ENCODE measurements around the gene KCNG4.

Gene KCNG4

DNA sequence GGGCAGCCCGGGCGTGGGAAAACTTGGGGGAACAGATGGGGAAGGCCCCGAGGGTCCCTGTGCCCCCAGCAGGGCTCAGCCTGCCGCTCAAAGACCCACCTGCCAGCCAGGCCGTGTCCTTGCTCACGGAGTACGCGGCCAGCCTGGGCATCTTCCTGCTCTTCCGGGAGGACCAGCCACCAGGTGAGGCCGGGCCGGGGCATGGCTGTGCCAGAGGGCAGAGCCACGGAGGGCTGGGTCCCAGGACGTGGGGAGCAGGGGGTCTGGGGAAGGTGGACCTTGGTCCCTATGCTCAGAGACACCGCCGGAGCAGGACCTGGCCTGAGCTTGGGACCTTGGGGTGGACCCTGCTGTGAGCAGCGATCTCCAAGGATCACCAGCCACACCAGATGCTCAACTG, 48.3 kb downstream of the KCNG4 start:
- TF ChIP-seq, protein P1, sequence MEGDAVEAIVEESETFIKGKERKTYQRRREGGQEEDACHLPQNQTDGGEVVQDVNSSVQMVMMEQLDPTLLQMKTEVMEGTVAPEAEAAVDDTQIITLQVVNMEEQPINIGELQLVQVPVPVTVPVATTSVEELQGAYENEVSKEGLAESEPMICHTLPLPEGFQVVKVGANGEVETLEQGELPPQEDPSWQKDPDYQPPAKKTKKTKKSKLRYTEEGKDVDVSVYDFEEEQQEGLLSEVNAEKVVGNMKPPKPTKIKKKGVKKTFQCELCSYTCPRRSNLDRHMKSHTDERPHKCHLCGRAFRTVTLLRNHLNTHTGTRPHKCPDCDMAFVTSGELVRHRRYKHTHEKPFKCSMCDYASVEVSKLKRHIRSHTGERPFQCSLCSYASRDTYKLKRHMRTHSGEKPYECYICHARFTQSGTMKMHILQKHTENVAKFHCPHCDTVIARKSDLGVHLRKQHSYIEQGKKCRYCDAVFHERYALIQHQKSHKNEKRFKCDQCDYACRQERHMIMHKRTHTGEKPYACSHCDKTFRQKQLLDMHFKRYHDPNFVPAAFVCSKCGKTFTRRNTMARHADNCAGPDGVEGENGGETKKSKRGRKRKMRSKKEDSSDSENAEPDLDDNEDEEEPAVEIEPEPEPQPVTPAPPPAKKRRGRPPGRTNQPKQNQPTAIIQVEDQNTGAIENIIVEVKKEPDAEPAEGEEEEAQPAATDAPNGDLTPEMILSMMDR (IDR thresholded peaks at IDR 0.05; ENCODE audit: low read depth, low read length): no peak
- no peak overlapping the region for H3K4me3 ChIP-seq (replicated peaks in 1 of 2; ENCODE audit: low read depth in 2 of 2, low read length in 2 of 2)
- DNase-seq (ENCODE audit: low read depth in 2 of 2): no peak

DNA sequence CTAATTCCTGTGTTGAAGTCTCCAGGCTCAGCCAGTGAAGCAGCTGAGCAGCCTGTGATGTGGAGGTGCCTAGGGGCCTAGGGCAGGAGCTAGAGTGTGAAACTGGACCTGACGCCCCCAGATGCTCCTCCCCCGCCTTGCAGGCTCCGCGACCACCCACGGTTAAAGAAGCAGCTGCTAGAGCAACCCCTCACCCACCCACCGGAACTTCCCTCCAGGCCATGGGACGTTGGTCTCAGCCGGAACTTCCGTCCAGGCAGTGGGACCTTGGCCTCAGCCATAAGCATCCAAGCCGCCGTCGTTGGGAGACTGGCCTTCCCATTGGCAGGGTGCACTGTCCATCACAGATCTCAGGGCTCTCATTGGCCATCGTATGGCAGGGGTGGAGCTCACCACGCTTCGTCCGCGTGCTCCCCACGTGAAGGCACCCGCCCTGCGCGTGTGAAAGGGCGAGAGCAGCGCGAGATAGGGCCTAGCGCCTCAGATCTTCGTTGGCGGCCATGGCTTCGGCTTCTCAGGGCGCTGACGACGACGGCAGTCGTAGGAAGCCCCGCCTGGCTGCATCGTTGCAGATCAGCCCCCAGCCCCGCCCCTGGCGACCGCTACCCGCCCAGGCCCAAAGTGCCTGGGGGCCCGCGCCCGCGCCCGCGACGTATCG, 49.0 kb downstream of the KCNG4 start, which contains the start of gene ADAD2:
Gene ADAD2, plus strand, starts transcription at position 427 of the 658 bp plus-strand sequence. Its CDS starts 74 bp downstream, at position 501.
- TF ChIP-seq, protein P1 (IDR thresholded peaks at IDR 0.05; ENCODE audit: low read depth, low read length): no peak
- peak in 1 of 2 donors; percentile 15 for DNase-seq (ENCODE audit: low read depth in 2 of 2)
- no peak within 1 kb of the TSS for H3K4me3 ChIP-seq (replicated peaks in 1 of 2; ENCODE audit: low read depth in 2 of 2, low read length in 2 of 2)

DNA sequence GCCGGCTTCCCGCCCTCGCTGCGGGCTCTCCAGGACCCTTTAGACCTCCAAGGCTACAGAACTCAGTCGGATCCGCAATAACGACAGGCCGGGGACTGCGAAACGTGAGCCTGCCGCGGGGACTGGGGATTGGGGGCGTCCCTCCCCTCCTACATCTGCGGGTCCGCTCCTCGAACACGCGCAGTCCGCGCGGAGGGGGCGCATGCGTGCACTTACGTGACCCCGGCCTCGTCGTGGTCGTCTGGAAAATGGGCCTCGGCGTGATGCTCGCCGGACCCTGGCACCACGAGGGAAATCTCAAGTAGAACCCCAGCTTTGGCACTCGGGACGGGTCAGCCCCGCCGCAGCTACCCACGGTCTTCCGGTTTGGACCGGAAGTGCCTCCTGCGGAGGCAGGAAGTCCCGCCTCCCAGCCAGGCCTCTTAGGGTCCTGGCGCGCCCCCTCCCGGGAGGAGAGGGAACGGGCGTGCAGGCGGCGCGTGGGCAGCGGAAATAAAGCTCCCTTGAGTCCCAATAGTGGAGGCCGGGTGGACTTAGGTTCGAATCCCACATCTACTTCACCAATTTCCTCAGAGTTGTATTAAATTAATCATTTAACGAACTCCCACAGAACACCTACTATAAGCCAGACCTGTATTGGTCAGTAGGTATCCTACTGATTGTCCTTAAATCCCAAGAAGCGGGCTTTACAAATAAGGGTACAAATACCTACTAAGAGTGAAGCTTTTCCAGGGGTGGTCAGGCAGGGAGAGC, 53.0 kb downstream of the KCNG4 start, which contains the start of gene TAF1C:
Gene TAF1C, minus strand, starts transcription at position 373 of the 753 bp plus-strand sequence. CDS start 2,069 bp downstream, outside the sequence.
- peak within 1 kb of the TSS; percentile 99 to 100 for H3K4me3 ChIP-seq (replicated peaks in 1 of 2; ENCODE audit: low read depth in 2 of 2, low read length in 2 of 2)
- TF ChIP-seq, protein P1 (IDR thresholded peaks at IDR 0.05; ENCODE audit: low read depth, low read length): peak; percentile 98
- DNase-seq (ENCODE audit: low read depth in 2 of 2): peak; percentile 97 to 98

DNA sequence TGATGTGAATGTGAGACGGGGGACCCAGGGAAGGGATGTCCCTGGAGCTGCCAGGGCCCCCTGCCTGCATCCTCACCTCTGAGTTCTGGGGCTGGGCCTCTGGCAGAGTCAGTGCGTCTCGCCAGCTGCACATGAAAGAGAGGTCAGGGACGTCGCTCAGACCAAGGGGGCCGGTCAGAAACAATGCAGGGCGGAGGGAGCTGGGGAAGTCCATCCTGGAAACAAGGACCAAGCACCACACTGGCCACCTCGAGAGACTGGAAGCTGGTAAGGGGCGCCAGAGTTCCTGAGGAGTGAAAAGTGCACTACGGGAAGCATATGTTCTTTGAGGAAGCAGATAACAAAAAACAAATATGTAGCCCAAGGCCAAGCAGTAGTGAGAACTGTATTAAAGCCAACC, 55.0 kb downstream of the KCNG4 start:
- no peak overlapping the region for H3K4me3 ChIP-seq (replicated peaks in 1 of 2; ENCODE audit: low read depth in 2 of 2, low read length in 2 of 2)
- DNase-seq (ENCODE audit: low read depth in 2 of 2): no peak
- TF ChIP-seq, protein P1 (IDR thresholded peaks at IDR 0.05; ENCODE audit: low read depth, low read length): no peak

DNA sequence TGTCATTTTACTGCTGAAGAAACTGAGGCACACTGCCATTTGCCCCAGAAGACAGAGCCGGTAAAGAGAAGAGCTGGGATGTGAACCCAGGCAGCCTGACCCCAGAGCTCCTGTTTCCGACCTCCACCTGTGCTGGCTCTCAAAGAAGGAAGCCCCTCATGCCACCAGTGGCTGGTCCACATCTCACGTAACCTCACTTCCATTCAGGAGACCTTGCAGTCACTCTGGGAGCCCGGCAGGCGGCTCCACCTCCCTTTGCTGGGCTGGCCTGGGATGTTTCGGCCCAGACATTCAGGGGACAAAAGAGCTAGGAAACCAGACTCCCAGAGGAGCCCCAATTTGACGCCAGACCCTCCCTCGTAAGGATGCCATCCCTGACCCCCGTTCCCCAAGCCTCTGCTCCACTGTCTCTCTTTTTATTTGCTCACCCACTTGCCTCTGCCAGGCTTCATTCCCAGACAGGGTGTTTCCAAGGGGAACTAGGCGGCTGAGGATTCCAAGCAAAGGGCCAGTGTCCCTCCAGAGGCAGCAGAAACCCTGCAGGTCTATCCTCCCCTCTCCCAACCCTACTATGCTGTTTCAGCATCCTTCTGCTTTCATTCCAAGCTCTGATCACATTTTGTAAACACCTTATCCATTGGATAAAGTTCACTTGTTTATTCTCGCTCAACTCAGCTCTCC, 55.8 kb downstream of the KCNG4 start:
- TF ChIP-seq, protein P1 (IDR thresholded peaks at IDR 0.05; ENCODE audit: low read depth, low read length): peak; percentile 60
- no peak overlapping the region for H3K4me3 ChIP-seq (replicated peaks in 1 of 2; ENCODE audit: low read depth in 2 of 2, low read length in 2 of 2)
- DNase-seq (ENCODE audit: low read depth in 2 of 2): peak in 1 of 2 donors; percentile 18

DNA sequence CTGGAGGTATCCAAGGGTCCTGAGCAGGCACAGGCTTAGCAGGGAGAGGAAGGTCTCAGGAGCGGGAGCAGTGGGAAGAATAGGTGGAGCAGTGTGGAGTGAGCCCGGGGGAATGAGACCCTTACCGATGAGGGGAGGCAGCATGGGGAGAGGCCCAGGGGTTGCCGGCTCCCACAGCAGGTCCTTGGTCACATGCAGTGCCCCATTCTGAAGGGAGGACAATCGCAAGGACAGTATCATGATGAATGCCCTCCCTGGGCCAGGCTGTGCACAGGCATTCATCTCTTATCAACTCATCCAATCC, 56.3 kb downstream of the KCNG4 start:
- no peak for DNase-seq (ENCODE audit: low read depth in 2 of 2)
- TF ChIP-seq, protein P1 (IDR thresholded peaks at IDR 0.05; ENCODE audit: low read depth, low read length): no peak
- H3K4me3 ChIP-seq (replicated peaks in 1 of 2; ENCODE audit: low read depth in 2 of 2, low read length in 2 of 2): no peak overlapping the region

Measured in cardiac fibroblast (primary cell).